ENCODE results near the gene MYO1B.

DNA sequence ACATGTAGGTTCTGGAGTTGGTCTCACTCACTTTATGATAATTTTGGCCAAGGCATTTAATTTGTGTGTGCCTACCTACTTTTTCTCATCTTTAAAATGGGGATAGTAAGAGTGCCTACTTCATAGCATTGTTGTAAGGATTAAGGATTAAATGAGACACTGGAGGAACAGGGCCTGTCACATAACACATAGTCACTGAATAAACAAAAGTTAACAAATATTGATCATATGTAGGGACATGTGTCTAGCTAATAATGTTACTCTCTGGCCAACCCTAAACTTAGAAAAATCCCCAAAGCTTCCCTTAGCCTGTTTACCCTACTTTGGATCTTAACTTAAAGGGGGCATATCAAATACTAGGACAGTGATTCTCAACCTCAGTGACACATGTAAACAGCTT, 169.9 kb downstream of the MYO1B start:
- TF ChIP-seq, protein P1, sequence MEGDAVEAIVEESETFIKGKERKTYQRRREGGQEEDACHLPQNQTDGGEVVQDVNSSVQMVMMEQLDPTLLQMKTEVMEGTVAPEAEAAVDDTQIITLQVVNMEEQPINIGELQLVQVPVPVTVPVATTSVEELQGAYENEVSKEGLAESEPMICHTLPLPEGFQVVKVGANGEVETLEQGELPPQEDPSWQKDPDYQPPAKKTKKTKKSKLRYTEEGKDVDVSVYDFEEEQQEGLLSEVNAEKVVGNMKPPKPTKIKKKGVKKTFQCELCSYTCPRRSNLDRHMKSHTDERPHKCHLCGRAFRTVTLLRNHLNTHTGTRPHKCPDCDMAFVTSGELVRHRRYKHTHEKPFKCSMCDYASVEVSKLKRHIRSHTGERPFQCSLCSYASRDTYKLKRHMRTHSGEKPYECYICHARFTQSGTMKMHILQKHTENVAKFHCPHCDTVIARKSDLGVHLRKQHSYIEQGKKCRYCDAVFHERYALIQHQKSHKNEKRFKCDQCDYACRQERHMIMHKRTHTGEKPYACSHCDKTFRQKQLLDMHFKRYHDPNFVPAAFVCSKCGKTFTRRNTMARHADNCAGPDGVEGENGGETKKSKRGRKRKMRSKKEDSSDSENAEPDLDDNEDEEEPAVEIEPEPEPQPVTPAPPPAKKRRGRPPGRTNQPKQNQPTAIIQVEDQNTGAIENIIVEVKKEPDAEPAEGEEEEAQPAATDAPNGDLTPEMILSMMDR (IDR thresholded peaks at IDR 0.05; ENCODE audit: low read length) = no peak
- no peak for TF ChIP-seq EZH2 (IDR thresholded peaks at IDR 0.05; ENCODE audit: borderline replicate concordance, low read length)
